B cell (primary cell): ENCODE data around the gene CYP51A1. TPM values are rescaled to one million over a fixed set of nuclear protein-coding genes. Genes with fewer than 3 reads are reported as not detected.

Source experiments
- polyA plus RNA-seq: library from polyadenylated mRNA; depleted of rRNA; stranded (reverse); fragments of >200 nt; gene quantifications from 2 replicates; pipeline ENCODE4 v1.2.3, GENCODE V29; 2012
- total RNA-seq, 2 donors: library from RNA; stranded (reverse); fragments of 120-200 nt in 1 of 2; gene quantifications; 1 replicate in 1 of 2; 2 replicates in 1 of 2; pipeline versions ENCODE4 v1.2.3 to v1.2.4, GENCODE V29; 2013 to 2022

The CYP51A1 gene
- total and polyA plus RNA-seq, 2 donors (not counting 1 experiment from before 2014, with no cell fraction given) = 6.3 to 36.1 TPM

Other genes with a start within 250 kb of the CYP51A1 start
- 101 and 106 TPM in 2 replicates for gene AKAP9, start 193.6 kb downstream of the CYP51A1 start, total RNA-seq
- gene AKAP9, start 193.6 kb downstream of the CYP51A1 start, polyA plus RNA-seq = 19.3 and 25.4 TPM in 2 replicates
- gene LRRD1, start 44.7 kb upstream of the CYP51A1 start, total RNA-seq = 0.15 and 0.17 TPM in 2 replicates
- 0.03 TPM in 1 of 2 replicates, not detected in the other for gene LRRD1, start 44.7 kb upstream of the CYP51A1 start, polyA plus RNA-seq
- gene KRIT1, start 111.4 kb upstream of the CYP51A1 start, total RNA-seq = 78.1 and 85.1 TPM in 2 replicates
- 25.0 and 48.1 TPM in 2 replicates for gene KRIT1, start 111.4 kb upstream of the CYP51A1 start, polyA plus RNA-seq
- gene ANKIB1, start 111.5 kb upstream of the CYP51A1 start, total RNA-seq = 76.7 and 77.5 TPM in 2 replicates
- gene ANKIB1, start 111.5 kb upstream of the CYP51A1 start, polyA plus RNA-seq = 16.5 and 17.7 TPM in 2 replicates